GM12872 (cell line): ENCODE measurements around the gene LSM7.

Experiments used
- TF ChIP-seq, protein P1 (sequence below): IDR thresholded peaks from 3 replicates; pipeline ENCODE4 v1.5.1; 2011; ENCODE audit warnings: low read depth, mild to moderate bottlenecking, low read length, moderate library complexity; ENCODE audit not compliant: insufficient read depth

The LSM7 gene

DNA sequence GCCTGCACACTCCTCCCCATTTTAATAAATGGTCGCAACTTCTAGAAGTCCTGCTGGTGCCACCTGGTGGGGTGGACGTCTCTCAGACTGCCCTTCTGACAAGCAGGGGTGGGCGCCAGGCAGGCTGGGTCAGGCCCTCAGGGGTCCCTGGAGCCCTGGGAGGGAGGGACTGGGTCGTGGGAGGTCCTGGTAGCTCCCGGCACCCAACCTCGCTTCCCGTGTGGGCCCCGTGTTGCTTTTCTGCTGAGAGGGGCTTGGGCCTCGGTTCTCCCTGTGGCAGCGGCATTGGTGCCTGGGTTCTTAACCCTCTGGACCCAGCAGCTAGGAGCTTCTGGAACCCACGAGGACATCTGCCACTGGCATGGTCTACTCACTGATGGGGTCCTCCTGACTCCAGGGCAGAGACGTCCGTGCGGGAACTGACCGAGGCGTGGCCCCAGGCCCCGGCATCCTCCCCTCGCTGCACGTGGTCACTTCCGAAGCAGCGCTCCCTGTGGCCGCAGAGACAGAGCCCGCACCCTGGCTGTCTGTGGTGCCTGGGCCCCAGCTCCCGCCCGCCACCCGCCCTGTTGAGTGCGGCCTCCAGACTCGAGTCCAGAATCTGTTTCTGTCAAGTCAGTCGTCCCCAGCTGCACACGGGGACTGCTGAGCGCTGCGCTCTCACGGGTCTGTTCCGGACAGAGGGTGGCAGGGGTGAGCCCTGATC is 25.7 kb upstream of the LSM7 start:
- TF ChIP-seq, protein P1, sequence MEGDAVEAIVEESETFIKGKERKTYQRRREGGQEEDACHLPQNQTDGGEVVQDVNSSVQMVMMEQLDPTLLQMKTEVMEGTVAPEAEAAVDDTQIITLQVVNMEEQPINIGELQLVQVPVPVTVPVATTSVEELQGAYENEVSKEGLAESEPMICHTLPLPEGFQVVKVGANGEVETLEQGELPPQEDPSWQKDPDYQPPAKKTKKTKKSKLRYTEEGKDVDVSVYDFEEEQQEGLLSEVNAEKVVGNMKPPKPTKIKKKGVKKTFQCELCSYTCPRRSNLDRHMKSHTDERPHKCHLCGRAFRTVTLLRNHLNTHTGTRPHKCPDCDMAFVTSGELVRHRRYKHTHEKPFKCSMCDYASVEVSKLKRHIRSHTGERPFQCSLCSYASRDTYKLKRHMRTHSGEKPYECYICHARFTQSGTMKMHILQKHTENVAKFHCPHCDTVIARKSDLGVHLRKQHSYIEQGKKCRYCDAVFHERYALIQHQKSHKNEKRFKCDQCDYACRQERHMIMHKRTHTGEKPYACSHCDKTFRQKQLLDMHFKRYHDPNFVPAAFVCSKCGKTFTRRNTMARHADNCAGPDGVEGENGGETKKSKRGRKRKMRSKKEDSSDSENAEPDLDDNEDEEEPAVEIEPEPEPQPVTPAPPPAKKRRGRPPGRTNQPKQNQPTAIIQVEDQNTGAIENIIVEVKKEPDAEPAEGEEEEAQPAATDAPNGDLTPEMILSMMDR = no peak

DNA sequence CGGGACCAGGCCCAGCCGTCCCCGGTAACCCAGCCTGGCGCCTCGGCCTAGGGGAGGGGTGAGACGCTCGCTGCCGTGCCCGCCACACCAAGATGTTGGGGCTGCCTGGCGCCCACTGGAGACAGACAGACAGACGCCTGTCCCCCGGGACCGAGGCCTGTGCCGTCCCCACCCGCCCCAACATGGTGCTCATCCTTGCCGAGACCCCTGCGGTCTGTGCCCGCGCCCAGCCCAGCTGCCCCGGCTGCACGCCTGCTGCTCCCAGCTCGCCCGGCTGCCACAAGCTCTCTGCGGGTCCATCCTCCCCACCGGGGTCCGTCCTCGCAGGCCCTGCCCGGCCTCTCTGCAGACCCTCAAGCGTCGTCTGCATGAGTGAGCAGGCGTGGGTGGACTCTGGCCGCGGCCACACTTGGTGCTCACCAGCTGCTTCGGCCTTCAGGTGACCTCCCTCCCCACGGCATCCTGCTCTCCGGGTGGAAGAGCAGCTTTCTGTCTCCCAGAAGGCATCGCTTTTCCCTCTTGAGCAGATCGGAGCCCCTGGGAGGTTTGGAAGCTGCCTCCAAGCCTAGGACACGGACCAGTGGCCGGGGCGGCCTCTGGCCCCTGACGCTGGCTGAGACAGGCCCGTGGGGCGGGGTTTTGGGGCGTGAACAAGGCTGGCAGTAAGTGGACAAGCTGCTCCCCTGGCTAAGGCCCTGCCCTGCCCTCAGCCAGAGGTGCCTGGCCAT is 24.9 kb upstream of the LSM7 start:
- TF ChIP-seq, protein P1 = no peak

- TF ChIP-seq, protein P1 = no peak
Measured at GRCh38 chr19:2352121-2352520, 23.7 kb upstream of the LSM7 start.

DNA sequence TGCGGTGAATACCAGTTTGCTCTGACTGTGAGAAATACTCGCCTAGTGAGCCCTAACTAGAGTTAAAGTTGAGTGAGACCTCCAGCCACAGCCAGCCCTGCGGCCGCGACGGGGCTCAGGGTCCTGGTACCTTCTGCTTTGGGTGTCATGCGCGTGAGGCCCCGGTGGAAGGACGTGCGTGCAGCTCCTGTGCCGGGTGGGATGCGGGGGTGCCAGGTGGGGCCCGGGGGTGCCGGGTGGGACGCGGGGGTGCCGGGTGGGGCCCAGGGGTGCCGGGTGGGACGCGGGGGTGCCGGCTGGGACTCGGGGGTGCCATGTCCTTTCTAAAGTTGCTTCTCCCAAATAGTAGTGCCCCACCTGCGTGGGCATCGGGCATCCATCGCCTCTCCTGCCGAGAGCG is 23.2 kb upstream of the LSM7 start:
- TF ChIP-seq, protein P1 = no peak

- TF ChIP-seq, protein P1 = no peak
Measured at GRCh38 chr19:2350656-2351055, 22.3 kb upstream of the LSM7 start.

GRCh38 chr19:2345794-2346663 is 17.6 kb upstream of the LSM7 start:
- TF ChIP-seq, protein P1 = no peak

DNA sequence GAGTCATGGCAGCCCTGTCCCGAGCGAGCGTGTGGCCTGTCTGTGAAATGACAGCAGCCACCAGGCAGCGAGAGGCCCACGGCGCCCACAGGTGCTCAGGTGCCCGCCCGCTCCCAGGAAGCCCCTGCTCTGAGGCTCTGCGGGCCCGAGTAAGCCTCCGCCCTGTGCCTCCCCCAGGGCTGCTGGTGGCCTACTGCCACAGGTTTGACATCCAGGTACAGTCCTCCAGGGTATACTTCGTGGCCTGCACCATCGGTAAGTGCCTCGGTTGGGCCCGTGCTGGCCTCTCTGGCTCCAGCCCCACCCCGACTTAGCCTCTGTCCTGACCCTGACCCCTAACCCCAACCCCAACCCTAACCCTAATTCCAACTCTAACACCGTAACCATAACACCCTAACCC is 16.7 kb upstream of the LSM7 start:
- TF ChIP-seq, protein P1 = no peak
